A549 (cell line): ENCODE results near the gene LAMA3.

Source experiments
- CEBPB ChIP-seq, 2 experiments: fragments of >200 bp in 1 of 2; sonication (Bioruptor Twin) in 1 of 2; formaldehyde crosslinking in 1 of 2; IDR thresholded peaks; 2 replicates each; pipeline ENCODE4 v1.6.1; 2012 to 2016
- CTCF ChIP-seq: fragments of >200 bp; sonication (Bioruptor Twin); formaldehyde crosslinking; IDR thresholded peaks from 3 replicates; pipeline ENCODE4 v1.5.1; 2016
- EP300 ChIP-seq, 2 experiments: fragments of >200 bp; sonication (Bioruptor Twin); formaldehyde crosslinking; IDR thresholded peaks; 2 replicates in 1 of 2; 3 replicates in 1 of 2; pipeline ENCODE4 v1.6.1; 2016 to 2017
- HOXA7 ChIP-seq: fragments of 250-450 bp; sonication (Bioruptor Pico); IDR thresholded peaks from 2 replicates; pipeline ENCODE4 v1.5.0; 2020; ENCODE audit warnings: mild to moderate bottlenecking, moderate library complexity
- KDM1A ChIP-seq: fragments of 200-600 bp; sonication (generic); IDR thresholded peaks from 2 replicates; pipeline ENCODE4 v1.6.1; 2016; ENCODE audit warnings: low read depth, mild to moderate bottlenecking
- MAFK ChIP-seq: fragments of 450-650 bp; IDR thresholded peaks from 2 replicates; pipeline ENCODE4 v1.6.1; 2014; ENCODE audit not compliant: partially characterized antibody
- TP53 ChIP-seq: fragments of 250-450 bp; sonication (Bioruptor Pico); IDR thresholded peaks from 2 replicates; pipeline ENCODE4 v1.5.0; 2021; ENCODE audit warnings: mild to moderate bottlenecking, moderate library complexity
- TF ChIP-seq, protein P1 (sequence below): IDR thresholded peaks from 2 replicates; pipeline ENCODE4 v1.6.1; 2012

DNA sequence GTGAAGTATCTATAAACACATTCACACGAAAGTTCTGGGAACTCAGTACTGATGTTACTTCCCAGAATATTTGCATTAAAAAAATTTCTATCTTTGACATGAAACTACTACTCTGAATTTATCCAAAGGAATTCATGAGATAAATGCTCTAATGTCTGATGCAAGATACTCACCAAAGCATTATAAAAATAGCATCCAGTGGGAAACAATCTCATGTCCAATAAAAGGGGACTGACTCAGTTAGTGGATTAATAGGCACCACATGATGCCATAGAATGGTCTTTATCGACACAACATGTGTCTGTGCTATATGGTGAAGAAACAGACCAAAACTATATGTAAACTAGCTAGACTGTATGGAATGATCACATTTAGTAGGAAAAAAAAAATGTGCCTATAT is 33.9 kb downstream of the LAMA3 start:
- TF ChIP-seq CTCF (no peak), KDM1A (no peak), MAFK (no peak), EP300 (IDR thresholded peaks at IDR 0.05) (no peak), HOXA7 (no peak), CEBPB (IDR thresholded peaks at IDR 0.05) (no peak), TP53 (CRISPR knock-in tag) (no peak)
- TF ChIP-seq, protein P1, sequence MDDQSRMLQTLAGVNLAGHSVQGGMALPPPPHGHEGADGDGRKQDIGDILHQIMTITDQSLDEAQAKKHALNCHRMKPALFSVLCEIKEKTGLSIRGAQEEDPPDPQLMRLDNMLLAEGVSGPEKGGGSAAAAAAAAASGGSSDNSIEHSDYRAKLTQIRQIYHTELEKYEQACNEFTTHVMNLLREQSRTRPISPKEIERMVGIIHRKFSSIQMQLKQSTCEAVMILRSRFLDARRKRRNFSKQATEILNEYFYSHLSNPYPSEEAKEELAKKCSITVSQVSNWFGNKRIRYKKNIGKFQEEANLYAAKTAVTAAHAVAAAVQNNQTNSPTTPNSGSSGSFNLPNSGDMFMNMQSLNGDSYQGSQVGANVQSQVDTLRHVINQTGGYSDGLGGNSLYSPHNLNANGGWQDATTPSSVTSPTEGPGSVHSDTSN = no peak
